Activated naive CD8-positive, alpha-beta T cell (primary cell): ENCODE measurements around the gene CTNNA2.
"Not testable (repeated sequence)": the region's sequence is repeated elsewhere in the genome, so short reads cannot be mapped to it uniquely, and the experiment has no call there.

Experiments
- H3K27ac Mint-ChIP-seq: one replicate; pipeline ENCODE4 v1.8.0; 2021; ENCODE audit warnings: mixed read lengths
- H3K27me3 Mint-ChIP-seq: one replicate; pipeline ENCODE4 v1.8.0; 2021; ENCODE audit warnings: mixed read lengths
- H3K36me3 Mint-ChIP-seq: one replicate; pipeline ENCODE4 v1.8.0; 2021; ENCODE audit warnings: mixed read lengths
- H3K4me1 Mint-ChIP-seq: one replicate; pipeline ENCODE4 v1.8.0; 2021; ENCODE audit warnings: low read depth, mixed read lengths
- H3K4me3 Mint-ChIP-seq: one replicate; pipeline ENCODE4 v1.8.0; 2021; ENCODE audit warnings: mild to moderate bottlenecking, mixed read lengths
- H3K9me3 Mint-ChIP-seq: one replicate; pipeline ENCODE4 v1.8.0; 2021; ENCODE audit warnings: low read depth, mixed read lengths

CTNNA2 gene

DNA sequence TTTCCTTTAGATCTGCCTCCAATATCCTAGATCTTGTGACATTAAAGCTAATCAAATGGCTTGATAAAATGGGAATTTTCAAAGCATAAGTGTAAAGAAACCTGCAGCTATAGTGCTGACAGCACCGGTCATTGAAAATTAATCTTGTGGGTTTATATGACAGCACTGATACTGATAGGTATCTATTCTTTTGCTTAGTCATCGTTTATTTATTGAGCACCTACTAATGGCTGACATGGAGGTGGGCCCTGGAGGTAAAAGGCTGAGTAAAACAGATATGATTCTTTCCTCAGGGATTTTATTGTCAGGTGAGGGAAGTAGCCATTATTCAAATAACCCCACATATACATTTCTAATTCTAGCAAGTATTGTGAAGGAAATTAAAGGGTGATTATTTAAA, 509.2 kb downstream of the CTNNA2 start:
- H3K27me3 Mint-ChIP-seq: peaks cover 1% of the 10 kb centered on the region
- H3K27ac Mint-ChIP-seq: no peak overlapping the region
- no peaks in the 10 kb centered on the region for H3K36me3 Mint-ChIP-seq

DNA sequence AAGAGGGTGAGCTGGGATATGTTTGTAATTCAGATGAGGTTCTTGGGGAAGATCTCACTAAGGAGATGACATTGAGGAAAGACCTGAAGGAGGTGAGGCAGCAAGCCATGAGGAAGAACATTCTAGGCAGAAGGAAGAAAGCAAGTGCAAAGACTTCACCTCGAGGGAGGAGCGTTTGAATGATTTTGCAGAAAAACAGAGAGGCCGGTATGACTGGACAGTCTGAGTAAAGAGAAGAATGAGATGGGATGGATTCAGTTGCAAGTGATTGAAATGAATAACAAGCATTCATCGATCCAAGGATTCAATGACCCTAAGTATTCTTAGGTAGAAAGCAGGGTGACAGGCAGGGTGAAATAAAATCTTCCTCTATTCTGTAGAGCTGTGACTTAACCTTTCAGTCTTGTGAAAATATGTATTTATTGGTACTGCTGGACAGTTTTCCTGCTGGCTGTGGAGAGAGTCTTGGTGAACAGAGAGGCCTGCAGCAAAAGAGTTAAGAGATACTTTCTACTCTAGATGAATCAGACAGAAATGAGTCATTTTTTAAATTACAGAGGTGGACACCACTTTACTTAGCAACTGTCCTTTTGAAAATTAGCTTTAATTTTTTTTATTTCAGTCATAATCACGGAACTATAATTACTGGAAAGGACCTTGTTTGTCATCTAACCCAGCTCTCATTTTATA, 513.3 kb downstream of the CTNNA2 start:
- H3K27me3 Mint-ChIP-seq: peaks cover 1% of the 10 kb centered on the region
- no peak overlapping the region for H3K27ac Mint-ChIP-seq
- no peaks in the 10 kb centered on the region for H3K4me1 Mint-ChIP-seq
- no peaks in the 10 kb centered on the region for H3K9me3 Mint-ChIP-seq
- no peaks in the 10 kb centered on the region for H3K36me3 Mint-ChIP-seq
- H3K4me3 Mint-ChIP-seq: no peak overlapping the region

More for the DNA sequence above, 509.2 kb downstream of the CTNNA2 start:
- no peaks in the 10 kb centered on the region for H3K4me1 Mint-ChIP-seq
- H3K9me3 Mint-ChIP-seq: no peaks in the 10 kb centered on the region
- H3K4me3 Mint-ChIP-seq: no peak overlapping the region

- Mint-ChIP-seq H3K4me3 (no peak overlapping the region), H3K36me3 (no peaks in the 10 kb centered on the region), H3K27me3 (peaks cover 1% of the 10 kb centered on the region), H3K4me1 (no peaks in the 10 kb centered on the region), H3K27ac (no peak overlapping the region), H3K9me3 (no peaks in the 10 kb centered on the region)
These were observed 515.2 kb downstream of the CTNNA2 start for GRCh38 chr2:80028051-80028450.

DNA sequence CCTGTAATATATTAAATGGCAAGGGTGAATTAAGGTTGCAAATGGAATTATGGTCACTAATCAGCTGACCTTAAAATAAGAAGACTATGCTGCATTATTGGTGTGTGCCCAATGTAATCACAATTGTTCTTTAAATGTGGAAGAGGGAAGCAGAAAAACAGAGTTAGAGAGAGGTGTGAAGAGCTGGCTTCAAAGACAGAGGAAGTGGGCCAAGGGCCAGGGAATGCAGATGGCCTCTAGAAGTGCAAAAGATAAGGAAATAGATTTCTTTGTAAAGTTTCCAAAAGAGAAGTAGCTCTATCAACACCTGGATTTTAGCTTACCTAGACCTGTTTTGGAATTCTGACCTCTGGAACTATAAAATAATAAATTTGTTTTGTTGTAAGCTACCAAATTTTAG, 515.7 kb downstream of the CTNNA2 start:
- H3K9me3 Mint-ChIP-seq: no peaks in the 10 kb centered on the region

GRCh38 chr2:80030135-80030534, 517.3 kb downstream of the CTNNA2 start:
- Mint-ChIP-seq H3K27me3 (no peaks in the 10 kb centered on the region), H3K27ac (no peak overlapping the region), H3K9me3 (no peaks in the 10 kb centered on the region), H3K4me3 (no peak overlapping the region), H3K36me3 (no peaks in the 10 kb centered on the region), H3K4me1 (no peaks in the 10 kb centered on the region)

More for the DNA sequence above, 515.7 kb downstream of the CTNNA2 start:
- H3K36me3 Mint-ChIP-seq: no peaks in the 10 kb centered on the region
- H3K4me1 Mint-ChIP-seq: no peaks in the 10 kb centered on the region
- H3K4me3 Mint-ChIP-seq: no peak overlapping the region
- H3K27me3 Mint-ChIP-seq: peaks cover 1% of the 10 kb centered on the region
- no peak overlapping the region for H3K27ac Mint-ChIP-seq

DNA sequence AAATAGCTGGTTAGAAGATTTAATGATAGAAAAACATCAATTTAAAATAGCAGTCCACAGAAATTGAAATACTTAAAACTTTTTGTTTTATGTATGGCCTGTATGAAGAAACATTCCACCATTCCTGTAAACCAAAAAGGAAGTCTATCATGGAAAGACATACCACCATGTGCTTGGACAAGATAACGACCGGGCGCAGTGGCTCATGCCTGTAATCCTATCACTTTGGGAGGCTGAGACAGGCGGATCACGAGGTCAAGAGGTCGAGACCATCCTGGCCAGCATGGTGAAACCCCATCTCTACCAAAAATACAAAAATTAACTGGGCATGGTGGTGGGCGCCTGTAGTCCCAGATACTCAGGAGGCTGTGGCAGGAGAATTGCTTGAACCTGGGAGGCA, 519.8 kb downstream of the CTNNA2 start:
- H3K27me3 Mint-ChIP-seq, H3K9me3 Mint-ChIP-seq, H3K4me3 Mint-ChIP-seq, H3K4me1 Mint-ChIP-seq, H3K36me3 Mint-ChIP-seq, H3K27ac Mint-ChIP-seq: not testable (repeated sequence)

GRCh38 chr2:80035749-80036285, 523.0 kb downstream of the CTNNA2 start:
- H3K9me3 Mint-ChIP-seq: no peaks in the 10 kb centered on the region
- H3K27me3 Mint-ChIP-seq: no peaks in the 10 kb centered on the region
- H3K4me3 Mint-ChIP-seq: no peak overlapping the region
- H3K4me1 Mint-ChIP-seq: no peaks in the 10 kb centered on the region
- no peak overlapping the region for H3K27ac Mint-ChIP-seq
- H3K36me3 Mint-ChIP-seq: no peaks in the 10 kb centered on the region

- Mint-ChIP-seq H3K36me3 (no peaks in the 10 kb centered on the region), H3K27me3 (no peaks in the 10 kb centered on the region), H3K4me1 (no peaks in the 10 kb centered on the region), H3K4me3 (no peak overlapping the region), H3K9me3 (no peaks in the 10 kb centered on the region), H3K27ac (no peak overlapping the region)
These were observed 524.5 kb downstream of the CTNNA2 start for GRCh38 chr2:80037310-80037709.

GRCh38 chr2:80040226-80040625, 527.4 kb downstream of the CTNNA2 start:
- no peaks in the 10 kb centered on the region for H3K4me1 Mint-ChIP-seq
- no peaks in the 10 kb centered on the region for H3K9me3 Mint-ChIP-seq
- no peaks in the 10 kb centered on the region for H3K36me3 Mint-ChIP-seq
- H3K27ac Mint-ChIP-seq: no peak overlapping the region
- no peak overlapping the region for H3K4me3 Mint-ChIP-seq
- peaks cover 3% of the 10 kb centered on the region for H3K27me3 Mint-ChIP-seq

DNA sequence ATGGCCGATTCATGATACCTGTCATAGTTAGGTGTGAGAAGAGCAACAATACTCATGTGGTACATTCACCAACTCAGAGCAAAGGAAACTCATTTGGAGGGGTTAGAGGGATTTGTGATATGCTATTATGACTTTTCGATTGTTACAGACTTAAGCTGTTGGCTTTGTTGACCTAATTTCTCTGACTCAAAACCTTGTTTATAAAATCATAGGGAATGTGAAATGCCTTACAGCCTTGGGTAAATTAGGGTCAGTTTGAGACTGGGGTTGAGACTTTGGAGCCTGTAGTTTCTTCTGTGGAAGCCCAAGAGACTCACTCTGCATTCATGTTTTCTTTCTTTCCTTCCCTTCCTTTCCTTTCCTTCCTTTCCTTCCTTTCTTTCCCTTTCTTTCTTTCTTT, 529.8 kb downstream of the CTNNA2 start:
- no peak overlapping the region for H3K27ac Mint-ChIP-seq
- H3K4me1 Mint-ChIP-seq: no peaks in the 10 kb centered on the region
- H3K36me3 Mint-ChIP-seq: no peaks in the 10 kb centered on the region
- H3K27me3 Mint-ChIP-seq: peaks cover 5% of the 10 kb centered on the region
- no peak overlapping the region for H3K4me3 Mint-ChIP-seq
- no peaks in the 10 kb centered on the region for H3K9me3 Mint-ChIP-seq

DNA sequence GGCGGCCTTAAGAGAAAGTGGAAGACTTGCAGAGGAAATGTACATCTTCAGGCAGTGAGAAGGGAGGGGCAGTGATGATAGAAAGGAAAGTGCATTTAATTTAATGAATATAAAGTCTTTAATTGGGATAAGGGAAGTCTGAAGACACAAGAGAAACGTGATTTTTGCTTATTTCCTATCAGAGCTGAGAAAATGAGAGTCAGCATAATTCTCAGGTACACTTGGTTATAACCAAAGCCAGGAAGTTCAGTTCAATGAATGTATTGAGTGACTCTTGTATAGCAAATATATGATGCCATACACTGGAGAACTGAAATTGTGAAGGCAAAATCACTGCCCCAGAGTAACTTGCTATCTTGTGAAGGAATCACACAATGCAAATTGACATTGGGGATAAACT, 535.4 kb downstream of the CTNNA2 start:
- Mint-ChIP-seq H3K4me3 (no peak overlapping the region), H3K9me3 (no peaks in the 10 kb centered on the region), H3K27me3 (peaks cover 6% of the 10 kb centered on the region), H3K27ac (no peak overlapping the region), H3K36me3 (no peaks in the 10 kb centered on the region), H3K4me1 (no peaks in the 10 kb centered on the region)

DNA sequence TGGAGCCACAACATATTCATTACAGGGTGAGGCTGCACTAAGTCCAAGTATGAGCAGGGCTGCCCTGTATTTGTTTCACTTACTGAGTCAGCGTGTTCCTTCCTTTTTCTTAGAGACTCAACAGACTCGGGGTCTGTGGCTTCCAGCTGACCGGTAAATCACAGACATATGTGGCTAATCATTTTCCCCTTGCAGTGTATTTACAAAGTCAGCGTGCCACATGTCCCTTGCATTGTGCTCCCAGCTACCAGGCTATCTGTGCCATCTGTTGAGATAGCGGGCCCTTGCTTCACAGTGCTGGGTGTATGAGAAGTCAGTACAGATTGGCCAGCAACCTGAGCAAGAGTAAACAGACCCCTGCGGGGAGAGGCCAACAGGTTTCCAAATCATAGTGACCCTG, 537.4 kb downstream of the CTNNA2 start:
- no peak overlapping the region for H3K27ac Mint-ChIP-seq
- no peaks in the 10 kb centered on the region for H3K4me1 Mint-ChIP-seq
- no peak overlapping the region for H3K4me3 Mint-ChIP-seq
- no peaks in the 10 kb centered on the region for H3K9me3 Mint-ChIP-seq
- no peaks in the 10 kb centered on the region for H3K36me3 Mint-ChIP-seq
- H3K27me3 Mint-ChIP-seq: peaks cover 4% of the 10 kb centered on the region

GRCh38 chr2:80053522-80054345, 540.9 kb downstream of the CTNNA2 start:
- H3K27ac Mint-ChIP-seq: no peak overlapping the region
- no peaks in the 10 kb centered on the region for H3K36me3 Mint-ChIP-seq
- no peaks in the 10 kb centered on the region for H3K4me1 Mint-ChIP-seq
- no peak overlapping the region for H3K4me3 Mint-ChIP-seq
- peaks cover 3% of the 10 kb centered on the region for H3K9me3 Mint-ChIP-seq
- H3K27me3 Mint-ChIP-seq: peaks cover 1% of the 10 kb centered on the region

- Mint-ChIP-seq H3K27ac (no peak overlapping the region), H3K27me3 (no peaks in the 10 kb centered on the region), H3K36me3 (no peaks in the 10 kb centered on the region), H3K4me3 (no peak overlapping the region), H3K4me1 (no peaks in the 10 kb centered on the region), H3K9me3 (peaks cover 3% of the 10 kb centered on the region)
These were observed 541.5 kb downstream of the CTNNA2 start for GRCh38 chr2:80054346-80054675.

GRCh38 chr2:80057956-80058355, 545.1 kb downstream of the CTNNA2 start:
- no peaks in the 10 kb centered on the region for H3K27me3 Mint-ChIP-seq
- no peaks in the 10 kb centered on the region for H3K36me3 Mint-ChIP-seq
- H3K27ac Mint-ChIP-seq: no peak overlapping the region
- no peaks in the 10 kb centered on the region for H3K4me1 Mint-ChIP-seq
- no peak overlapping the region for H3K4me3 Mint-ChIP-seq
- H3K9me3 Mint-ChIP-seq: peaks cover 3% of the 10 kb centered on the region
